Measurements from ENCODE around the gene PGAP6.
"Not testable (repeated sequence)": the region's sequence is repeated elsewhere in the genome, so short reads cannot be mapped to it uniquely, and the experiment has no call there.

The PGAP6 gene

DNA sequence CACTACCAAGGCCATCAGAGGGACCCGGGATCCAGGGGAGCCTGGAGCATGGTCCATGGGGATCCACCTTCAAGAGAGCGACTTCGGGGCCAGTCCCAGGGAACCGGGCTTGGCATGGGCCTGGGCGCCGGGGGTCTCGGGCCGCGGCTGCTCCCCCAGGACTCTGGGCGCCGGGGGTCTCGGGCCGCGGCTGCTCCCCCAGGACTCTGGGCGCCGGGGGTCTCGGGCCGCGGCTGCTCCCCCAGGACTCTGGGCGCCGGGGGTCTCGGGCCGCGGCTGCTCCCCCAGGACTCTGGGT, 19.1 kb downstream of the PGAP6 start:
- H3K27me3 Mint-ChIP-seq; H3K27ac Mint-ChIP-seq; H3K4me1 Mint-ChIP-seq (ENCODE audit: low read depth in 2 of 2); H3K4me3 Mint-ChIP-seq; H3K9me3 Mint-ChIP-seq; ATAC-seq (replicated peaks); DNase-seq: not testable (repeated sequence)
- peaks cover 11% of the 10 kb centered on the region for H3K36me3 Mint-ChIP-seq (ENCODE audit: insufficient read depth)

DNA sequence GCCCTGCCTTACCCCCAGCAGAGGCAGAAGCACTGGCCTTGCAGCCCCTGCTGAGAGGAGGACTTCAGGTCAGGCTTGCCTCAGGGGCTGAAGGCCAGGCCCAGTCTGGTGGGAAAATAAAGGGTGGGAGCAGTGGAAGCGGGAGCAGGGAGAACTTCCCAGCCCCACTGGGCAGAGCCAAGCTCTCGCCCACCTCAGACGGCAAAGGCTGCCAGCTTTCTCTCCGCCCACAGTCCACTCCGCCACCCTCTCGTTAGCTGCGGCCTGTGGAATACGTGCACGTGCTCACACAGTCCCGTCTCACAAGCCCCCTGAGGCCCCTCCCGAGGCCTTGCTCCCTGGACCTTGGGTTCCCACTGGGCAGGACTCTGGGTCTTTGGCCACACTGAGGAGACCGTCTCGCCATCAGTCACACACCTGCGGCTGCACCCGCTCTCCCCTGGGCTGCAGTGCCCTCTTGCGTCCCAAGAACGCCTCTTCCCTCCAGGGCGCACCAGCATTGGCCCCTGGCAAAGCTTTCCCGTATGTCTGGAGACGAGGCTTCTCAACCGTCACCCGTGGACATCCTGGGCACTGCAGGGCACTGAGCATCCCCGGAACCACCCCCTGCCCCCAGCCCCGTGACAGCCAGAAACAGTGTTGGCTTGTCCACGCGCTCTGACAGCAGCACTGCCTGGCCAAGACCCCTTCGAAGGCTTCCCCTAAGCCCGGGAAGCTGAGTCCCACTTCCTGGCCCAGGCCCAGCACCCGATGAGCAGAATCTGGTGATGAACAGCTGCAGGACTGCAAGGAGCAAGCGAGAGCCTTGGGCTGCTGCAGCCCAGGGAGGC, 19.7 kb downstream of the PGAP6 start:
- ATAC-seq (replicated peaks): peak; percentile 98
- H3K9me3 Mint-ChIP-seq: no peaks in the 10 kb centered on the region
- peak; percentile 66 to 76 (median 67) for DNase-seq
- no peak overlapping the region for H3K27ac Mint-ChIP-seq
- H3K36me3 Mint-ChIP-seq (ENCODE audit: insufficient read depth): peaks cover 12% of the 10 kb centered on the region
- H3K4me1 Mint-ChIP-seq (ENCODE audit: low read depth in 2 of 2): peaks cover 5 to 8% of the 10 kb centered on the region in 2 donors
- peak overlapping the region in 1 of 2 donors; percentile 53 for H3K4me3 Mint-ChIP-seq
- peaks cover 0 to 7% of the 10 kb centered on the region in 2 donors for H3K27me3 Mint-ChIP-seq

DNA sequence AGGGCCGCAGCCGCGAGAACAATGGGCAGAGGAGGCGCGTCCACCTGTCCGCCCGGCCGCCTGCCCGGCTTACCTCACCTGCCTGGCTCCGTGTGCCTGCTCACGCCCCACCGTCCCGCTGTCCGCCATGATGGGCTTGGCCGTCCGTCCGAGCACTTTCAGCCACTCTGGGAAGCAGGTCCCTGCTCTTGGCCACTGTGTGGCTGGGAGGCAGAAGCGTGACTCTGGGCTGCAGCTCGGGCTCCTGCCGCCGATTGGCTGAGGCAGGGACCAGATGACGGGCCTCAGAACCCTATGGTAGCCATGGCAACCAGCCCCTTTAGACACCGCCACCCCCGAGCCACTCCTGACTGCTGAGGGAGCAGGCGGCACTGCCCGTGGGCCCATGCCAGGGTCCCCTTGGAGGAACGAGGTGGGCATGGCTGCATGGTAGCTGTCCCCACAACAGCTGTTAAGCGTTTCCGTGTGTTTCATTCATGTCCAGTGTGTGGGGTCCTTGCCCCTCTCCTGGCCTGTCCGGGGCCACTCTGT, 20.4 kb downstream of the PGAP6 start:
- Mint-ChIP-seq H3K4me3 (no peak overlapping the region), H3K27me3 (peaks cover 0 to 7% of the 10 kb centered on the region in 2 donors), H3K9me3 (no peaks in the 10 kb centered on the region), H3K4me1 (ENCODE audit: low read depth in 2 of 2) (peaks cover 5 to 8% of the 10 kb centered on the region in 2 donors), H3K27ac (no peak overlapping the region), H3K36me3 (ENCODE audit: insufficient read depth) (peaks cover 7% of the 10 kb centered on the region)
- ATAC-seq (replicated peaks): no peak
- no peak for DNase-seq

DNA sequence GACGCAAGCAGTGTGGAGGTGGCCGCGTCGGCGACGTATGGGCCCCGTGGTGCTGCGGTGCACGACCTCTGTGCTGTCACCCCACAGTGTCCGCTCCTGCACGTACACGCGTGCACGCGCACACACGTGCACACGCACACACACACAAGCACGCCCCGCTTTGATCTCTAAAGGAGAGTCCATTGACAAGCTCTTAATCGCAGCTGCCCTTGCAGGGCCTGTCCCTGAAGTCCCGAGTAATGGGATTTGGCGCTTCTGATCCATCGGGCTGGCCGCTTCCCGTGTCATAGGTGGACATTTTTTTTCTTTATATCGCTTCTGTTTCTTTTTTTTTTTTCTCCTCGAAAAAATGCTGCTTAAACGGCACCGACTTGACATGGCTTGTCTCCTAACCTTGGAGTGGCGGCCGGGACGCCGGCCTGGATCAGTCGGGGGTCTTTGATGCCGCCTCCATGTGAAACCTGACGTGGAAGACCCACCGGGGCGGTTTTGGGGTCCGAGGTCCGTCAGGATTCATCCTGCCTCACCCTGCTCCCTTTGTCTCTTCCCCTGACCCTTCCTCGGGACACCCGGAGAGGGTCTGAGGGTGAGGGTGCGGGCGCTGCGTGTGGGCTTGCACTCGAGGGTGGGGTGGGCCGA, 21.0 kb downstream of the PGAP6 start:
- Mint-ChIP-seq H3K36me3 (ENCODE audit: insufficient read depth) (peaks cover 7% of the 10 kb centered on the region), H3K4me3 (no peak overlapping the region), H3K4me1 (ENCODE audit: low read depth in 2 of 2) (peaks cover 5 to 9% of the 10 kb centered on the region in 2 donors), H3K9me3 (no peaks in the 10 kb centered on the region), H3K27ac (no peak overlapping the region), H3K27me3 (peaks cover 0 to 7% of the 10 kb centered on the region in 2 donors)
- ATAC-seq (replicated peaks): no peak
- no peak for DNase-seq

DNA sequence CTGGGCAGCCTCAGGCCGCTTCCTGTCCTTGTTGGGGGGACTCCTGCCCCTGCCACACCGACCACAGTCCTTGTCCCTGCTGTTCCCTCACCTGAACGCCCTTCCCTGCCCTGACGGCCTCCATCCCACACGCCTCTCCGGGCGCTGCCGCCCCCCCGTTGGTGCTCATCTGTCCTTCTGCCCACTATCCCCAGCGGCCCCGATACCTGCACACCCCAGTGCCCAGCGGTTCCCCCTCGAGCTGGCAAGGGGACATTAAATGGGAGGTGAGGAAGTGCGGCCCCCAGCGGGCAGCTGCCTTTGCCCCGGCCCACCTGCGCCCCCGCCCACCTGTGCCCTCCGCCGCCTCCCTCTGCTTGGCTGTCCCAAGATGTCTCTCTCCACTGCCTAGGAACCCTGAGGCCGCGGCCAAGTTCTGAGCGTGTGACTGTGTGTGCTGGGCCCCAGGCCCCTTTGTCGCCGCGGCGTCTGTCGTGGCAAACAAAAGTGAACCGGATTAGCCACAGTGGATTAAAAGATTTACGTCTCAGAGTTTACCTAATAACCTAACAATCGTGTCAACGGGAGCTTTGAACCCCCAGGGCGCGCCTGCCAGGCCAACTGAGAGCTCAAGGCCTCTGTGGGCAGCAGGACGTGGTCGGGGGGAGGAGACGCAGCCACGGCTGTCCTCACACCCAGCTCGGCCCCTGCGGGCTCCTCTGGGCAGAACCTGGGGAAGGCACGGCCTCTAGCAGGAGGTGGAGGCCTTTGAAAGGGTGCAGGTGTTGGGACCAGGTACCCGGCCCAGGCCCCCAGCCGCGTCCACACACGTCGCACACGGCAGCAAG, 21.7 kb downstream of the PGAP6 start:
- ATAC-seq (replicated peaks) (no peak), DNase-seq (no peak)
- Mint-ChIP-seq H3K9me3 (no peaks in the 10 kb centered on the region), H3K4me1 (ENCODE audit: low read depth in 2 of 2) (peaks cover 12% of the 10 kb centered on the region in 2 donors), H3K27me3 (peaks cover 0 to 7% of the 10 kb centered on the region in 2 donors), H3K36me3 (ENCODE audit: insufficient read depth) (peaks cover 7% of the 10 kb centered on the region), H3K4me3 (no peak overlapping the region), H3K27ac (no peak overlapping the region)

DNA sequence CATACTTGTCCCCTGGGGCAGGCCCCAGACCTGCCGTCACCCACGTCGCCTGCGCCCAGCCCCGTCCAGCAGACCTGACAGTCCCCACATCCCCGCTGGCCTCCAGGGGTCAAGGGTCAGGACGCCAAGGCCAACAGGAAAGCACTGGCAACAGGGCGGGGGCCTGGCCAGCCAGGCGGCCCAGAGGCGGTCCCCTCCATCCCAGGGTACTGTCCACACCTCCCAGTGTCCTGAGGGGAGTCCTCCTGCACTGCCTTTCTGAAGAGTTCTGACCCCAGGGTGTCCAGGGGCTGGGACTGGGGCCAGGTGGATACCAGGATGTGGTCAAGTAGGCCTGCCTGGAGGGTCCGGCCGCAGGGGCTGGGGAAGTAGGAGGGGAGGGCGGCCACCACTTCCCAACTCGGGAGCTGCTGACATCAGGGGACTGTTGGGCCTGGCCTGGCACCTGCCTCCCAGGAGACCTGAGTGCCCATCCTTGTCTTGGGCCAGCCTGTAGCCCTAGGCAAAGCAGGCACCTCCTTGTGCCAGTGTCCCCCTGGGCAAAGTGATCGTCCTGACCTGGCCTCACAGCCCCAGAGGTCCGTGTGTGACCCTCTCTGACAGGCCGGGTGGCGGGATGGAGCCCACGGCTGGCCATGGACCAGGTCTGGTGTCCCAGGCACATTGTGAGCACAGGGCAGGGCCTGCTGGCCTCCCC, 22.6 kb downstream of the PGAP6 start:
- H3K4me3 Mint-ChIP-seq: no peak overlapping the region
- H3K27me3 Mint-ChIP-seq: peaks cover 0 to 7% of the 10 kb centered on the region in 2 donors
- H3K27ac Mint-ChIP-seq: peak overlapping the region in 1 of 2 donors; percentile 35
- peaks cover 7% of the 10 kb centered on the region for H3K36me3 Mint-ChIP-seq (ENCODE audit: insufficient read depth)
- ATAC-seq (replicated peaks) (no peak), DNase-seq (no peak)
- peaks cover 18 to 19% of the 10 kb centered on the region in 2 donors for H3K4me1 Mint-ChIP-seq (ENCODE audit: low read depth in 2 of 2)
- H3K9me3 Mint-ChIP-seq: no peaks in the 10 kb centered on the region

DNA sequence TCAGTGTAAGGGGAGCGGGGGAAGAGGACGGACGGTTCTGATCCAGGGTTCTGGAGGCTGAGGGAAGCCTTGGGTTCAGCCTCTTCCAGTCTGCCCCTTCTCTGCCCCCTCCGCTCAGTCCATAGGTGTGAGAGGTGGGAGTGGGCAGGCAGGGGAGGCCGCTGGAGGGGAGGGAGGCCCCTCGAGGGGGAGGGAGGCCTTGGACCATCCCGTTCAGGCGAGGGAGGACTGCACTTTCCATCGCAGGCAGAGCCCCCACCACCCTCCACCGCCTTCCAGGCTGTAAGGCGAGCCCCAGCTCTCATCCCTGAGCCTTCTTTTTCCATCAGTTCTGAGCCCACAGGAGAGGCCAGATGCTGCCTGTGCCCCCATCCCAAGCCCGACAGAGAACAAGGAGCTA, 25.0 kb downstream of the PGAP6 start:
- no peak for DNase-seq
- H3K27me3 Mint-ChIP-seq: no peaks in the 10 kb centered on the region
- H3K4me3 Mint-ChIP-seq: no peak overlapping the region
- peaks cover 3% of the 10 kb centered on the region for H3K36me3 Mint-ChIP-seq (ENCODE audit: insufficient read depth)
- no peaks in the 10 kb centered on the region for H3K9me3 Mint-ChIP-seq
- H3K27ac Mint-ChIP-seq: no peak overlapping the region
- no peak for ATAC-seq (replicated peaks)
- H3K4me1 Mint-ChIP-seq (ENCODE audit: low read depth in 2 of 2): peaks cover 17 to 20% of the 10 kb centered on the region in 2 donors

DNA sequence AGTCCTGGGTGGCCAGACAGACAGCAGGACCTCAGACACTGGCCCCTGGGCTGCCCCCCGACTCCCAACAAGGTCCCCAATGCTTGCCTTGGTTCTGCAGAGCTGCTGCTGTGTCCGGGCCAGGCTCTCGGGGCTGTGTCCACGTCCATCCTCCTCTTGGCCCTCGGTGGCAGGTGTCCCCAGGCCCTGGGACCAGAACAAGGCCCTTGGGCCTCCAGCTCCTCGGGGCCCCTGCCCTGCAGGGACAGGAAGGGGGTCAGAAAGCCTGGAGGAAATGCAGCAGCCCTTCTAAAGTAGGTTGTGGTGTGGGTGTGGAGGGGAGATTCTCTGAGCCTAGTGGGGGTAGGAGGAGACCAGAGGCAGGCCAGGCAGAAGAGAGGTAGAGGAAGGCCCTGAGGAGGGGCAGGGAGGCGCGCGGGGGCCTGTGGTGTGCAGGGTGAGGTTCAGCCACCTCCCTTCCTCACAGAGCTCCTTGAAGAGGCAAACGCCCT, 26.8 kb downstream of the PGAP6 start:
- peaks cover 22 to 30% of the 10 kb centered on the region in 2 donors for H3K4me1 Mint-ChIP-seq (ENCODE audit: low read depth in 2 of 2)
- H3K27ac Mint-ChIP-seq: peak overlapping the region; percentile 73 to 90
- H3K36me3 Mint-ChIP-seq (ENCODE audit: insufficient read depth): peaks cover 9% of the 10 kb centered on the region
- H3K9me3 Mint-ChIP-seq: no peaks in the 10 kb centered on the region
- peak overlapping the region; percentile 74 to 83 for H3K4me3 Mint-ChIP-seq
- DNase-seq: peak; percentile 59 to 65 (median 60)
- ATAC-seq (replicated peaks): peak; percentile 55
- no peaks in the 10 kb centered on the region for H3K27me3 Mint-ChIP-seq

DNA sequence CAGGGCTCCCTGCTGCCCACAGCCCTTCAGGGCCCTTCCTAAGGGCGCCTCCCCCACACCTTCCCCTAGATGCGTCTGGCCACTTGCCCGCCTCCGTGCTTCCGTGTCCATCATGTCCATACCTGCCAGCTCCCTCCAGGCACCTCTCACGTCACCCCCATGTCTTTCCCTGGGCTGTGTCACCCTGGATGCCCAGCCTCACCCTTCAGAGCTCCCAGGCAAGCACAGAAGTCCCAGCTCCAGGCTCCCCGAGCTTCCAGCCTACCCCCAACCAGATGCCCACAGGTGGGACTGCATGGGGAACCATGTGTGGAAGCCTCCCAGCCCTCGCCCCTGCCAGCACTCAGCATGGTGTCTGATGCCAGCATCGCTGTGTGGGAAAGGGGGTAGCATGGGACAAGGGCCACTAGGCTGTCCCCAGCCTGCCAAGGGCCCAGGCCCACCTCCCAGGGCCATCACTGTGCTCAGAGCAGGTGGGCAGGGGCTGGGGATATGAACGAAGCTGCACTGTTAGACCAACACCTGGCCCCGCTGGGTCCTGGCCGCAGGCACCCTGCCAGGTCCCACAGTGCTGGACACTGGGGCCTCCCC, 27.4 kb downstream of the PGAP6 start:
- H3K4me1 Mint-ChIP-seq (ENCODE audit: low read depth in 2 of 2): peaks cover 27 to 35% of the 10 kb centered on the region in 2 donors
- peak overlapping the region; percentile 74 to 83 for H3K4me3 Mint-ChIP-seq
- ATAC-seq (replicated peaks) (no peak), DNase-seq (no peak)
- peaks cover 15% of the 10 kb centered on the region for H3K36me3 Mint-ChIP-seq (ENCODE audit: insufficient read depth)
- peak overlapping the region; percentile 73 to 90 for H3K27ac Mint-ChIP-seq
- H3K9me3 Mint-ChIP-seq: no peaks in the 10 kb centered on the region
- H3K27me3 Mint-ChIP-seq: no peaks in the 10 kb centered on the region

DNA sequence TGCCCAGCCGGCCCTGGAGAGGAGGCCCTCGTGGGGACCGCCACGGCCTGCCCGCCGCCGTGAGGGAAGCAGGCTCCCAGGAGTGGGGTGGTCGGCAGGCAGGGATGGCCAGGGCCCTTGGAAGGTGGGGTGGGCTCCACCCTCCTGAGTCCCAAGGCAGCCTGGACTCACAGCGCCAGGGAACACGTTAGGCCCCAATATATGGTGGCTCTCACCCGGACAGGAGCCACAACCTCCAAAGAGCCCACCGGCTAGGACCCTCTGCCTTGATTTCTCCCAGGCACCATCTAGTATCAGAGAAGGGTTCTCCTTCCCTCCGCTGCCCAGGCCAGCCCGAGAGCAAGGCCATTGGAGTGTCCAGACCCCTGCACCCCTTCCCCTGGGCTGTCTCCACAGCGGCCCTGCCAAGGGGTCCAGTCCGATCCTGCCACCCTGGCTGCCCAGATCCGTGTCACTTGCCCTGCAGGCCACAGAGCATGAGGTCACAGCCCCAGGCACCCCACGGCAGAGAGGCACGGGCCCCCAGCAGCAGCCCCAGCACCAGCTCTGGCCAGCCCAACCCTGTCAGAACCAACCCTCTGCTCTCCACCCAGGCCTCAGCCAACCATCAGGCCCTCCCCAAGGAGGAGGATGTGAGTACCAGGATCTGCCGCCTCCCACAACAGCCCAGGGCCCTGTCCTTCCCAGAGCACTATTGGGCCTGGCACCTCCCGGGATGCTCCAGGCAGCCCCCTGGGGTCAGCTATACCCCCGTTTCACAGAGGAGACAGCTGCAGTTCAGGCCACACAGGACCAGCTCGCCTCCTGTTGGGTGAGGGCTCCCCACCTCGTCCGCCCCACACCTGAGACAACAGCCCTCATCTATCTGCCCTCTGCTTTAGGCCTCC, 28.1 kb downstream of the PGAP6 start:
- H3K27me3 Mint-ChIP-seq: no peaks in the 10 kb centered on the region
- peak overlapping the region in 1 of 2 donors; percentile 73 for H3K27ac Mint-ChIP-seq
- DNase-seq (peak in 2 of 3 experiments; percentile 15 to 26), ATAC-seq (replicated peaks) (no peak)
- peak overlapping the region; percentile 74 to 83 for H3K4me3 Mint-ChIP-seq
- no peaks in the 10 kb centered on the region for H3K9me3 Mint-ChIP-seq
- peaks cover 16% of the 10 kb centered on the region for H3K36me3 Mint-ChIP-seq (ENCODE audit: insufficient read depth)
- peaks cover 31 to 37% of the 10 kb centered on the region in 2 donors for H3K4me1 Mint-ChIP-seq (ENCODE audit: low read depth in 2 of 2)

DNA sequence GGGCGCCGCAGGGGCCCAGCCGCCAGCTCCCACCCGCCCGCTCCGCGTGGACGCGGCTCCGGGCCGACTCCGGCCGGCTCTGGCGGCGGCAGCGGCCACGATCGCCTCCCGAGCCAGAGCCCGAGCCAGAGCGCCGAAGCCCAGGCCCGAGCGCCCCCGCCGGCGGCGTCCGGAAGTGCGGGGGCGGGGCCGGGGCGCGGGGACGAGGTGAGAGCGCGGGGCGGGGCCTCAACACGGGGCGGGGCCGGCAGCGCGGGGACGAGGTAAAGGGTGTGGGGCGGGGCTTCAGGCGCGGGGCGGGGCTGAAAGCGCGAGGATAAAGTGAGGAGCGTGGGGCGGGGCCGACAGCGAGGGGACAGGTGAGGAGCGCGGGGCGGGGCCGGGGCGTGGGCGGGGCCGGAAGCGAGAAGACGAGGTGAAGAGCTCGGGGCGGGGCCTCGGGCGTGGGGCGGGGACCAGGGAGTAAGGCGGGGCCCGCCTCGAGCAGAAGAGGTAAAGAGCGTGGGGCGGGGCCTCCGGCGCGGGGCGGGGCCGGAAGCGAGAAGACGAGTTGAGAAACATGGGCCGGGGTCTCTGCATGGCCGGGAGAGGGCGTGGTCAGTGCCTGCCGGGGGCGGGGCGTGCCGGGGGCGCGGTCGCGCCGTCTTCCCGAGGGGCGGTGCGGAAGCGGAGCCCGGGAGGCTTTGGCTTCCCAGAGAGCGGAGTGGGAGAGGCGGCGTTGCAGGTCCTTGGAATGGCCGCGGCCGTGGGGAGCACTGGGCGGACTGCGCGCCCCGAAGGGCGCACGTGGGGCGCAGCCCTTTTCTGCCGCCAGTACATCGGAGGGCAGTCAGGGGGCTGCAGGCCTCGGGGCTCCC, 29.0 kb downstream of the PGAP6 start, which contains the start of gene AXIN1:
Gene AXIN1, minus strand, starts transcription at position 177 of the 857 bp plus-strand sequence. CDS start 5,698 bp downstream, outside the sequence.
- DNase-seq (peak; percentile 96 to 99 (median 97)), ATAC-seq (replicated peaks) (peak; percentile 71)
- H3K9me3 Mint-ChIP-seq: no peaks in the 10 kb centered on the region
- H3K4me3 Mint-ChIP-seq: peak within 1 kb of the TSS; percentile 79 to 85
- peaks cover 16% of the 10 kb centered on the region for H3K36me3 Mint-ChIP-seq (ENCODE audit: insufficient read depth)
- peaks cover 38 to 46% of the 10 kb centered on the region in 2 donors for H3K4me1 Mint-ChIP-seq (ENCODE audit: low read depth in 2 of 2)
- H3K27me3 Mint-ChIP-seq: no peaks in the 10 kb centered on the region
- peak within 1 kb of the TSS; percentile 56 to 86 for H3K27ac Mint-ChIP-seq
